ENCODE measurements around the gene DHX9. TPM values are rescaled to one million over a fixed set of nuclear protein-coding genes. Genes with fewer than 3 reads are reported as not detected.

DHX9 gene
- total RNA-seq, 1 experiment from 2014 or later, result 336 TPM

DNA sequence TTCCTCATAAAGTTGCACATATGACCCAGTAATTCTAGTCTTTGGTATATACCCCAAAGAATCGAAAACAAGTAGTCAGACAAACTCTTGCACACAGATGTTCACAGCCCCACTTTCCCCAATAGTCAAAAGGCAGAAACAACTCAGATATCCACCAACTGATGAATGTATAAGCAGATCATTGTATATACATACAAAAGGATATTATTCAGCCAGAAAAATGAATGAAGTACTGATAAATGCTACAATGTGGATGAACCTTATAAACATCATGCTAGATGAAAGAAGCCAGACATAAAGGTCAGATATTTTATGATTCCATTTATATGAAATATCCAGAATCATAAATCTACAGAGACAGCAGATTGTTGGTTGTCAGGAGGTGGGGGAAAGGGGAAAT lies 86.5 kb downstream of the DHX9 start:
- Mint-ChIP-seq H3K27ac (no peak overlapping the region), H3K4me1 (no peaks in the 10 kb centered on the region), H3K4me3 (no peak overlapping the region), H3K9me3 (no peaks in the 10 kb centered on the region), H3K27me3 (ENCODE audit: low read depth) (no peaks in the 10 kb centered on the region; the same call in 1 of the 2 replicates), H3K36me3 (ENCODE audit: insufficient read depth in 1 of 3, low read depth in 3 of 3) (no peaks in the 10 kb centered on the region)
- H3K9ac ChIP-seq (ENCODE audit: extremely low read depth, insufficient read length, low read length), result no peak overlapping the region
- H3K4ac ChIP-seq (ENCODE audit: low read depth, low read length), result no peak overlapping the region
- H3K9me3 ChIP-seq (ENCODE audit: control insufficient read depth, low read depth, low read length), result no peaks in the 10 kb centered on the region
- H4K5ac ChIP-seq (ENCODE audit: insufficient read length, low read depth, low read length), result no peak overlapping the region
- H3T11ph ChIP-seq (ENCODE audit: low read length), result no peak overlapping the region
- no peak overlapping the region for H3K56ac ChIP-seq (ENCODE audit: insufficient read length, low read depth, low read length)
- H2BK5ac ChIP-seq (ENCODE audit: insufficient read length, low read length), result no peak overlapping the region
- H4K20me1 ChIP-seq (ENCODE audit: control insufficient read depth, insufficient read depth, insufficient read length), result no peaks in the 10 kb centered on the region
- no peak overlapping the region for H4K8ac ChIP-seq (replicated peaks; ENCODE audit: insufficient read length, low read depth, low read length)
- H2BK20ac ChIP-seq (ENCODE audit: low read depth, low read length, poor library complexity, severe bottlenecking), result no peak overlapping the region
- H3K4me2 ChIP-seq (ENCODE audit: insufficient read depth, insufficient read length, low read length), result no peak overlapping the region
- H3K23ac ChIP-seq (ENCODE audit: insufficient read length, low read depth, low read length), result no peak overlapping the region
- no peaks in the 10 kb centered on the region for H3K4me1 ChIP-seq (ENCODE audit: insufficient read depth, low read length)
- no peak overlapping the region for H2BK12ac ChIP-seq (ENCODE audit: insufficient read length, low read depth, low read length)
- no CpG with 5 or more reads among the region's 1 CpG for WGBS (ENCODE audit: extremely low coverage, insufficient read length, low lambda C conversion rate)
- no peak overlapping the region for H2AFZ ChIP-seq (ENCODE audit: low read length)
- H3K18ac ChIP-seq (ENCODE audit: insufficient read length, low read depth, low read length), result no peak overlapping the region
- no peak overlapping the region for H2BK120ac ChIP-seq (ENCODE audit: low read depth, low read length, poor library complexity, severe bottlenecking)
- no peak for TF ChIP-seq CTCF (conservative IDR thresholded peaks at IDR 0.05)
- H3K27ac ChIP-seq (ENCODE audit: insufficient read length, low read depth, low read length), result no peak overlapping the region
- no peak overlapping the region for H3K14ac ChIP-seq (ENCODE audit: insufficient read depth, low read length)
- H2BK15ac ChIP-seq (ENCODE audit: low read depth, low read length), result no peak overlapping the region
- no peak for DNase-seq
- H3K79me2 ChIP-seq (ENCODE audit: insufficient read depth, low read length), result no peaks in the 10 kb centered on the region
- no peak overlapping the region for H4K91ac ChIP-seq (ENCODE audit: insufficient read length, low read depth, low read length)
- H2AK5ac ChIP-seq (ENCODE audit: insufficient read length, low read length), result no peak overlapping the region
- no peaks in the 10 kb centered on the region for H3K23me2 ChIP-seq (ENCODE audit: insufficient read length, low read depth, low read length, poor library complexity, severe bottlenecking)
- no peaks in the 10 kb centered on the region for H3K27me3 ChIP-seq (ENCODE audit: insufficient read depth, low read length)
- no peaks in the 10 kb centered on the region for H3K79me1 ChIP-seq (ENCODE audit: insufficient read depth, low read depth, low read length, poor library complexity, severe bottlenecking)
